K562 (cell line): ENCODE measurements around the gene CCDC175. TPM values are rescaled to one million over a fixed set of nuclear protein-coding genes. Genes with fewer than 3 reads are reported as not detected.

Experiments used
- ATAC-seq: fragments of 200-7000 bp; cut with Tn5 transposase; 3 replicates; pipeline ENCODE4 v1.9.1; 2020; ENCODE audit warnings: moderate library complexity
- BruUV-seq: library from RNA; stranded (reverse); fragments of 400-500 nt; replicated peaks from 2 replicates; lab custom pipeline; 2021; lab: Mats Ljungman, UMichigan
- CTCF ChIA-PET: fragments of 300-600 bp; formaldehyde crosslinking; extraction: SDS; loops from one replicate; lab custom pipeline; 2021; ENCODE audit warnings: low intra/inter-chr PET ratio; lab: Yijun Ruan, JAX
- POLR2A ChIA-PET: fragments of 300-600, 350-650 bp; sonication (Branson Sonifier 250); formaldehyde crosslinking; extraction: SDS; loops from one replicate; lab custom pipeline; 2021; ENCODE audit warnings: antibody characterized with exemption, inconsistent platforms; lab: Yijun Ruan, JAX
- DNase-seq, 4 experiments: peaks; one replicate each; pipeline versions ENCODE4 v3.0.0 to v3.0.0-alpha.2; 2011 to 2018; ENCODE audit warnings: low spot score in 3 of 4, mixed read lengths in 3 of 4; ENCODE audit errors: extremely low read depth in 1 of 4
- FAIRE-seq: peaks from 2 replicates; lab custom pipeline; 2011; peaks lifted over from hg19 to GRCh38; lab: Jason Lieb, UNC
- H2AFZ ChIP-seq: 2 replicates; pipeline ENCODE4 v1.6.0; 2011; ENCODE audit warnings: low read depth, low read length, control low read depth, inconsistent platforms
- H3K27ac ChIP-seq: fragments of 200-600 bp; 3 replicates; pipeline ENCODE4 v1.8.0; 2011; ENCODE audit warnings: low read depth, mild to moderate bottlenecking, control low read depth, inconsistent platforms, low read length, moderate library complexity, mixed read lengths; ENCODE audit errors: extremely low read depth
- H3K27me3 ChIP-seq, 2 experiments: fragments of 300-600 bp in 1 of 2; 2 replicates in 1 of 2; 3 replicates in 1 of 2; pipeline versions ENCODE4 v1.6.0 to v1.8.0; 2011; ENCODE audit warnings: inconsistent platforms in 2 of 2, low read length in 2 of 2, mild to moderate bottlenecking in 1 of 2, mixed read lengths in 1 of 2, moderate library complexity in 1 of 2; ENCODE audit not compliant: control insufficient read depth in 2 of 2, insufficient read depth in 2 of 2
- H3K36me3 ChIP-seq: fragments of 300-600 bp; 3 replicates; pipeline ENCODE4 v1.8.0; 2011; ENCODE audit warnings: mild to moderate bottlenecking, low read length, inconsistent platforms; ENCODE audit not compliant: control insufficient read depth, insufficient read depth
- H3K4me1 ChIP-seq, 2 experiments: fragments of 200-600 bp in 1 of 2; replicated peaks in 1 of 2; 2 replicates in 1 of 2; 3 replicates in 1 of 2; pipeline versions ENCODE4 v1.5.1 to v1.8.0; 2011; ENCODE audit warnings: inconsistent platforms in 2 of 2, low read length in 2 of 2, mild to moderate bottlenecking in 1 of 2, mixed read lengths in 1 of 2, moderate library complexity in 1 of 2; ENCODE audit not compliant: control insufficient read depth in 2 of 2, insufficient read depth in 2 of 2
- H3K4me2 ChIP-seq: 2 replicates; pipeline ENCODE4 v1.6.1; 2011; ENCODE audit warnings: low read length, control low read depth, inconsistent platforms, mixed read lengths; ENCODE audit not compliant: insufficient read depth
- H3K4me3 ChIP-seq: fragments of 200-600 bp; sonication (generic), shearing (Covaris generic); 2 replicates; pipeline ENCODE4 v1.5.1; 2016; ENCODE audit warnings: control low read depth, inconsistent platforms
- H3K79me2 ChIP-seq: fragments of 200-600 bp; 3 replicates; pipeline ENCODE4 v1.8.0; 2011; ENCODE audit warnings: low read length, inconsistent platforms; ENCODE audit not compliant: control insufficient read depth, insufficient read depth
- H3K9ac ChIP-seq, 2 experiments: 2 replicates each; pipeline versions ENCODE4 v1.6.0 to v1.6.1; 2011; ENCODE audit warnings: low read depth in 2 of 2, low read length in 2 of 2, control low read depth in 1 of 2, inconsistent platforms in 1 of 2, mild to moderate bottlenecking in 1 of 2, mixed read lengths in 1 of 2; ENCODE audit not compliant: insufficient read depth in 1 of 2
- H3K9me1 ChIP-seq: one replicate; pipeline ENCODE4 v1.6.0; 2011; ENCODE audit warnings: inconsistent platforms, mild to moderate bottlenecking, low read length, moderate library complexity; ENCODE audit not compliant: control insufficient read depth, insufficient read depth
- H3K9me3 ChIP-seq: replicated peaks from 2 replicates; pipeline ENCODE4 v1.5.1; 2011; ENCODE audit warnings: low read depth, low read length, inconsistent platforms; ENCODE audit not compliant: control insufficient read depth, insufficient read depth
- H4K20me1 ChIP-seq: replicated peaks from 2 replicates; pipeline ENCODE4 v1.6.1; 2011; ENCODE audit warnings: low read length, inconsistent platforms, mixed read lengths; ENCODE audit not compliant: control insufficient read depth, insufficient read depth
- CHD4 ChIP-seq: fragments of 200-600 bp; sonication (generic); IDR thresholded peaks from 3 replicates; pipeline ENCODE4 v1.6.1; 2012; ENCODE audit warnings: low read depth, mild to moderate bottlenecking, mixed read lengths, low read length, inconsistent platforms; ENCODE audit not compliant: insufficient read depth, insufficient replicate concordance, poor library complexity, severe bottlenecking
- HSF4 ChIP-seq: fragments of 250-450 bp; sonication (Bioruptor Pico); IDR thresholded peaks from 2 replicates; pipeline ENCODE4 v2.1.2; 2022; ENCODE audit warnings: mild to moderate bottlenecking, moderate library complexity, borderline replicate concordance
- MBD2 ChIP-seq: sonication (generic); IDR thresholded peaks from 2 replicates; pipeline ENCODE4 v1.6.1; 2016; ENCODE audit warnings: low read depth, borderline replicate concordance
- PURB ChIP-seq: sonication (generic); formaldehyde crosslinking; IDR thresholded peaks from 2 replicates; pipeline ENCODE4 v1.9.0; 2021; ENCODE audit warnings: low read depth, mild to moderate bottlenecking, missing genetic modification reagents
- SMARCA4 ChIP-seq: fragments of 450-650 bp; IDR thresholded peaks from 2 replicates; pipeline ENCODE4 v1.6.1; 2016
- ZNF212 ChIP-seq: fragments of 450-650 bp; formaldehyde crosslinking; IDR thresholded peaks from 2 replicates; pipeline ENCODE4 v1.4.0; 2020; ENCODE audit warnings: mild to moderate bottlenecking
- ZNF644 ChIP-seq: fragments of 200-800 bp; sonication (Bioruptor generic); IDR thresholded peaks from 2 replicates; pipeline ENCODE4 v1.6.1; 2016; ENCODE audit warnings: low read depth, missing genetic modification characterization, missing compliant biosample characterization
- ZNF79 ChIP-seq: fragments of 250-450 bp; sonication (Bioruptor Pico); IDR thresholded peaks from 2 replicates; pipeline ENCODE4 v1.4.0; 2020; ENCODE audit warnings: low read depth, mild to moderate bottlenecking, moderate library complexity
- WGBS: fragments of 100-300 bp; shearing (Covaris generic); methylation state at CpG from one replicate; pipeline ENCODE4 v1.1.6; 2016; ENCODE audit warnings: low coverage, mixed read lengths; ENCODE audit not compliant: insufficient coverage; ENCODE audit errors: missing lambda C conversion rate; 5-methylcytosine and 5-hydroxymethylcytosine counted together
- in situ Hi-C: fragments of 300-500 bp; cut with MboI; formaldehyde crosslinking; loops from 4 replicates; pipeline ENCODE4 v1.15.0; 2018; ENCODE audit warnings: inconsistent platforms, mixed read lengths
- intact Hi-C: fragments of 100-400 bp; cut with micrococcal nuclease; formaldehyde crosslinking; loops from 2 replicates; pipeline ENCODE4 v1.14.2; 2022
- polyA plus RNA-seq, 8 experiments: library from polyadenylated mRNA; depleted of rRNA in 4 of 8; stranded (reverse) in 5 of 8; unstranded in 3 of 8; fragments of >200 nt; fragmentation: Nextera tagmentation in 2 of 8; fragmentation: Illumina TruSeq in 1 of 8; extraction: Ambion mirVana in 2 of 8; extraction: Trizol in 1 of 8; gene quantifications; 2 replicates each; pipeline versions ENCODE4 v1.2.1 to v1.2.3, GENCODE V29; 2011 to 2014; ENCODE audit warnings: inconsistent platforms in 1 of 8, missing spikeins in 1 of 8
- total RNA-seq, 7 experiments: library from RNA; depleted of rRNA in 6 of 7; stranded (reverse); fragments of >200 nt in 6 of 7; fragmentation: Illumina TruSeq in 2 of 7; extraction: Trizol in 2 of 7; gene quantifications; 2 replicates each; pipeline versions ENCODE4 v1.2.1 to v1.2.3, GENCODE V29; 2011 to 2021; ENCODE audit warnings: low replicate concordance in 1 of 7

Gene CCDC175
- total and polyA plus RNA-seq, 9 of the 15 experiments (the other 6 are each of a cell fraction or from before 2014, with no cell fraction given) = not detected

- intact Hi-C loops (no loop called here), in situ Hi-C loops (no loop called here)
- ChIA-PET POLR2A (no interaction called here), CTCF (interaction anchor here (1.0 kb wide), 1 partner anchor 67 kb away, joined by 3 read pairs; no protein-coding TSS in a partner anchor)
- Histone ChIP-seq H3K79me2 (no peaks in the 10 kb centered on the region), H3K36me3 (no peaks in the 10 kb centered on the region), H4K20me1 (no peaks in the 10 kb centered on the region), H3K4me1 (no peaks in the 10 kb centered on the region), H3K9me1 (no peaks in the 10 kb centered on the region), H3K4me2 (no peak overlapping the region), H3K9ac (no peak overlapping the region), H3K27me3 (no peaks in the 10 kb centered on the region), H3K4me3 (no peak overlapping the region), H3K9me3 (no peaks in the 10 kb centered on the region), H3K27ac (no peak overlapping the region), H2AFZ (no peak overlapping the region)
- no peak for ATAC-seq
- WGBS = 10% methylated on average over 2 of the region's 2 CpGs
- BruUV-seq = no TSS peak
- no peak for TF ChIP-seq PURB (CRISPR knock-in tag)
- no peak for TF ChIP-seq MBD2
- no peak for TF ChIP-seq ZNF212 (CRISPR knock-in tag)
- no peak for TF ChIP-seq SMARCA4
- no peak for TF ChIP-seq HSF4
- no peak for TF ChIP-seq ZNF644 (tag)
- TF ChIP-seq ZNF79 (CRISPR knock-in tag) = no peak
- TF ChIP-seq CHD4 = no peak
- no peak for FAIRE-seq
- DNase-seq = no peak
Measured at GRCh38 chr14:59510001-59510400, 66.6 kb downstream of the CCDC175 start.
